Cerebellar nuclear complex (tissue), 1 donor: ENCODE measurements around the gene PGAP1.
"Not testable (repeated sequence)": the region's sequence is repeated elsewhere in the genome, so short reads cannot be mapped to it uniquely, and the experiment has no call there.

ENCODE experiments used
- DNase-seq, 2 experiments: peaks; one replicate each; lab custom pipeline; 2025; lab: John Stamatoyannopoulos, UW

Gene PGAP1

DNA sequence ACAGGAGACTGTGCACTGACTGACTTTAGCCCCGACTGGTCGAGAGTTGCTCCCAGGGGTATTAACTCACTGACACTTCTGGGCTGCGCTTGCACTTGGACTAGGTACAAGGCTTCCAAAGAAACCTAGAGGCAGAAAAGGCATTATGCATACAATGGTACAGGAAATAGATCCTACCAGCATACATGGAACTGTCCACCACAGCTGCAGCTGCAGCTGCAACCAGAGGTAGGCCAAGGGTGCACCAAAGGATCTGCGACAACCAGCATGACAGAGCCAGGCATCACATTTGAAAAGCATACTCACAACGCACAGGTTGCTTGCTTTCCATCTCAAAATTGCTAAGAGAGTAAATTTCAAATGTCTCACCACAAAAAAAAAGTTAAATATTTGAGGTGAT, 22.6 kb upstream of the PGAP1 start:
- DNase-seq, result no peak

GRCh38 chr2:196944570-196944969, 18.1 kb upstream of the PGAP1 start:
- no peak for DNase-seq

DNA sequence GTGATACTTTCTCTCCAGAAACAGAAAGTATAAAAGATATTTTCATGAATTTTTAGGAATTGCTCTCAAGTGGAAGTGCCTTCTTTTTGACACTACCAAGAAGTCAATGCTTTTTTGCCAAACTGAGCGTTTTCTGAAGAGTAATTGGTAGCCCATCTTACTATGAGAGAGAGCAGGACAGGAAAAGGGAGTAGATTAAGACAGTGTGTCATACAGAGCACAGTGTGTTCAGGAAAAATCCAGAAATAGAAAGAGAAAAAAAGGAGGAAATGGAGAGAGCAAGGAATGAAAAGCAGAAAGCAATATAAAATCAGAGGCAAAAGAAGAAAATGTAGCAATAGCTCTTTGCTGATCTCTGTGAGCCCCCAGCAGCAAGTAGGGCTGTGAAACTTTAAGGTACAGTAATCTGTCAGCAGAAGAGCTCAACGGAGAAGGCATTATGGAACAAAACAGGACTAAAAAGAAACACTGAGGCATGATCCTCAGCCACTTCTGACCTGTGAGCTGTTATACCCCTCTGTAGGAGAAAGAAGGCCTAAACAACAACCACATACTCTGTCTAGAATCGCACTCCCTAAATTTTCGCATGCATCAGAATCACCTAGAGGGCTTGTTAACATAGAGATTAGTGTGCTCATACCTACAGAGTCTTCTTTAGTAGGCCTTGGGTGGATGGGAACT, 15.0 kb upstream of the PGAP1 start:
- no peak for DNase-seq

DNA sequence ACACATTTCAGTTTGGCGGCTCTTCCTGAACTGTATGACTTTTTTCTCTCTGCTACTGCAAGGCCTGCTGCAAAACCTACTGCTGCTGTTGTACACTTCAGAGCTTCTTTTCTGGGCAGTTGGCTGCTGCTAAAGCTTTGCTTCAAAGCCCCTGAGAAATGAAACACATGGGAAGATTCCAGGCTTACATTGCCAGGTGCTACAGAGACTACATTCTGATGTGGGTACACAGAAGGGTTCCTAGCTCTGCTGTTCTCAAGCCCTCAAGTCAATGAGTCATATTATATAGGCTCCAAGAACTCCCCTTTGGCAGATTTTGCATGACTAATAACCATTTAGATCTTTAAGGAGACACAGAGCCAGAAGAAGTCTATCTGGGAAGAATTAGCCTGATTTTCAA, 12.9 kb upstream of the PGAP1 start:
- no peak for DNase-seq

DNA sequence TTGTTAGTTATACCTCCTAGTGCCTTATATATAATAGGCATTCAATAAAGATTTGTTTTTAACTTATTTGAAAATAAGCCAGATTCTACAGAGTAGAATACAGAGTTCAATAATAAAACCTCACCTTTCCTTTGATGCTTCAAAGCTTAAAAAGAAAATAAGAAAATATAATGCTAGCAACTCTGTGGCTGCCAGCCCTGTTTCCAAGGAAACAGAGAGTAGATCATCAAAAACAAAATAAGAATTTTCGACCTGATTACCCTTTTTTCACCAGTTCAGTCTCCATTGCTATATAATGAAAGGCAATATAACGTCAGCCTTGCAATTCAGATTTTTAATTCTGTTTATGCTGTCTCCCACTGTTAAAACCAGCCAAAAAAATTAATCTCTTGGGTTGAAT, 8.9 kb upstream of the PGAP1 start:
- DNase-seq, result no peak

DNA sequence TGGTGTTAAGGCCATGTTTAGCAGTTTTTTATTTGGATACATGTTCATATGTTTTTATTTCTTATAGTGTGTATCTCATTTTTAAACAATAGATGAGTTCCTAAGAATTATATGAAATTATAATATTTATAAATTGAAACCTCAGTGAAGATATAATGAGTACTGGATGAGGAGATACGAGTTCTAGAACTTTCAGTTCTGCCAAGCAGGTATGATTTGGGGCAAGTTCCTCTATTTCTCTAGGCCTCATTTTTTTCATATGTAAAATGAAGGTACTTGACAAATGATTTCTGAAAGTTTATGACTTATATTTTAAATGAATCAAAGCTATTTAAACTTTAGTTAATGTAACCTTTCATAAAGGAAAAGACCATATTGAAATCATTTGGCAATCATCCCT, 8.2 kb upstream of the PGAP1 start:
- no peak for DNase-seq

DNA sequence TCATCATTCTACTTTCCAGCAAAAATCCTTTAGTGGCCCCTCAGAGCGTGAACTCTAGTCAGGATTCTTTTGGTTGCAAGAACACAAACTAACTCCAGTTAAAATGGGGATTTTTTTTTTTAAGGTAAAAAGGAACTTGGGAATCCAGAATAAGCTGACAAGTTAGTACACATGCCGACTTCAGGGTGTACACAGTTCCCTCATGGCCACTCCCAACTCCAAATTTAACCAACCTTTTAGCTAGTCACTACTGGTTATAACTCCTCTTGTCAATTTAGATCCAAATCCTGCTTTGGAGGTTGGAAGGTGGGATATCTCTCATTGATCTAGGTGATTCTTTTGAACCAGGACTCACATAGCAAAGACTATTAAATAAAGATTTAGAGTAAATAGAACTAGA, 5.0 kb upstream of the PGAP1 start:
- no peak for DNase-seq

DNA sequence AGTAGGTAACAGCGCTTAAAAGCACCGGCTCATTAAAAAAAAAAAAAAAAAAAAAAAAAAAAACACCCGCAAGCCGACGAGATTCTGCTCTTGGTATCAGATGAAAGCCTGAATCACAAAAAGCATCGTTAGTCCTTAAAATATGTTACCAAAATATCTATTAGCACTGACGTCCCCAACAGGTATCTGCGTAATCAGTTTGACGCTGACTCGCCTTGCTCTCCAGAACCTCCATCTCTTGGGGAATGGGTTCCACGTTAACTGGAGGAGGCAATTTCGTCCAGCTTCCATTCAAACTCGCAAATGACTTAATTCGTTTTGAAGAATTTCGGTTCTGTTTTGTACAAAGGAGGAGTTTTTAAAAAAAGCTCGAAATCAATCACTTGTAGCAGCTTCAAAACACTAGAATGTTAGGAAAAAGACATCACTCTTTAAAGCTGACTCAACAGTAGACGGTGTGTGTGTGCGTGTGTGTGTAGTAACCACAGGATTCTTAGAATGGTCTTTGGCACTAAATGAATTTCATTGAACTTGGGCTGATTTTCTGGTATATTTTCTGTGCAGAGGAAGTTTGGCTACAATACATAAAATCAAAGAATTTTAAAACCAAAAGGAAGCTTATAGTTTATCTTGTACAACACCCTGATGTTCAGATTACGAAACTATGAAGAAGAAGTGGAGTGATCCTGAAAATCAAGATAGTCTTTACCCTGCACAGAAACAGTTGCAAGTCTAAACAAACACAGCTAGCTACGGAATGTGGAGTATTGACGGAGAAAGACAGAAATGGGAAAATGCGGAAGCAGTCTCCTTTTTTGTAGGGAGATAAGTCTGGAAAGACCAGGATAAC, 1.1 kb upstream of the PGAP1 start:
- no peak for DNase-seq

DNA sequence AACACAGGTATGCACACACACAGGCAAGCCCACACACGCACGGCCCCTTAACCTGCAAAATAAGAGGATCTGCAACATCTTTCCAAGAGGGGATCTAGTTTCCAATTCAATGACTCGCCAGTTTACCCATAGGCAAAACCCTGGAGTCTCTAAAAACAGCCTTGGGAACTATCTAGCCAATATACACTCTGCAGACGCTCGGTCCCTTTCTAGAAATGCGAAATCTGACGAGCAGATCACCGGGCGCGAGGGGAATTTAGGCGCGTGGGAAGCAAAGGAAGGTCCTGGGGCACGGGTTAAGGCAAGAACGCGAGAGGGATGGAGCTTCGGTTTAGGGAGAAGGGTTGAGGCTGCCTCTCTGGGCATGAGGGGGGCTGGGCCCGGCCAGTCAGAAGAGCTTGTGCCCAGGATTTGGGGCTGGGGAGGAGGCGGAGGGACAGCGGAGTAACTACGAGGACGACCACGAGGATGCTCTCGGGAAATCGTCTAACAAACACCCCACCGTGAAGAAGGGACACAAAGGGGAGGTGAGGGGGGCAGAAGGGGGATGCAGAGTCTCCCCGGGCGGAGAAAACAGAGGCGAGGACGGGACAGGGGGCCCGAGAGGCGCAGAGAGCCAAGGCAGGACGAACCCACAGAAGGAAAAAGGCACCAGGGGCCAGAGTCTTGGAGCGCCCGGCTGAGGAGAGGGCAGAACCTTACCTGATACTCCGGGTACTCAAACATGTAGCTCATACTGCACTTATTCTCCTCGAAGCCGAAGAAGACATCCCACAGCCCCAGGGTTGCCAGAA, 542 bp downstream of the PGAP1 start:
- peak in 1 of 2 experiments; percentile 49 for DNase-seq

DNA sequence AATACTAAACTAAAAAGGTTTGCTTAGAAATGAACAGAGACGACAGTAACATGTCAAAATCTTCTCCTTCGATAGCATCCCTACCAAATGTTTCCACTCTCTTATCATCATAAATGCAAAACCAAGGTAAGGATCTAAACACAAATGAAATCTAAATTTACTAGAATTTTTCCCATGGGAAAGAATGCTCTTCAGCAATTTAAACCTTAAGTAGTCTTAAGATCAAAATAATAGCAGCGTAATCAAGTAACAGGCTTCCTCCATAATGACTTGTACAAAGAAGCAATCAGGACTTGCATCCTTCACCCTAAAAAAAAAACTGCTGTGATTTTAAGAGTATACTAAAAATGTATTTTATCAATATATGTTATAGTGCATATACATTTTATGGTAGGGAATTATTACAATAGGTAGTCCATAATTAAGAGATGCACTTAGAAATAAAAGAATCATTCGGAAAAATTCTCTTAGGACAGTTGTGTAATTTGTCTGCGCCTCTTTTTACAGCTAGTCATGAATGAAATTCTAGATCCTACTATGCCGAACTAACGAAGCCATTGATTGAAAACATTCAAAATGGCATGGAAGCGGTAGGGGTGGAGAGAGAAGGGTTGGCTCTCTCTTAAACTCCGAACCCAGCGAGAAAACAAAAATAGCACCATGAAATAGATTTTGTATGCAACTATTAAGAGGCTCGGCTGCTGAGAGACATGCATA, 1.3 kb downstream of the PGAP1 start:
- peak in 1 of 2 experiments; percentile 49 for DNase-seq

DNA sequence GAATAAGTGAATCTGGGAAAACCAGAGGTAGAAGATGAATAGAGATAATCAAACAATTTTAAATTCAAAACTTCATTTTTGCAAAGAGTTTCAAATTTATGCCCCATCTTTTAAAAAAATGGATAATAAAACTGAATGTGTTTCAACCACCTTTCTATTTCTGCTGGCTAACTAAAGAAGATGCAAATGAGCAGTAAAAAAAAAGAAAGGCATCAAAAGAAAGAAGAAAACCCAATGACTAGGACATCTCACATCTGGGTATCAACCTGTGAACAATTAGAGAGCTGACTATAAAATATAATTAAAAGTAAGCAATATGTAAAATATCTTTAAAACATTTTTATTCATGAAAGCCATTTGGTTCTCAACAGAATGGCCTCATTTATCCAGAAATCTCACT, 2.5 kb downstream of the PGAP1 start:
- no peak for DNase-seq

DNA sequence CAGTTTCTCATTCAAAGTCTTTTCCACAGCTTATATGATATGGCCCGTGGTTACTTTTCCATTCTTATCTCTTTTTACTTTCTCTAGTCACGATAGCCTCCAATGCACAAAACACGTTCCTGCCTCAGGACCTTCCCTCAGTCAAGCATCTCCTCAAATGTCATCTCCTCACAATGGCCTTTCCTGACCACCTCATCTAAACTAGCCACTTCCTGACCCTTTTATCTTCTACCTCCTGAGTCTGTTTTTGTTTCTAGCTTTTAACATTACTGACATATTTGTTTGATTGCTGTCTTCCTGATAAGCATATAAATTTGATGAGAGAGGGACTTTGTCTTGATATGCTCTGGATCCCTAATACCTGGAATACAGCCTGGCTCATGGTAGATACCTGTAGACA, 7.6 kb downstream of the PGAP1 start:
- no peak for DNase-seq

DNA sequence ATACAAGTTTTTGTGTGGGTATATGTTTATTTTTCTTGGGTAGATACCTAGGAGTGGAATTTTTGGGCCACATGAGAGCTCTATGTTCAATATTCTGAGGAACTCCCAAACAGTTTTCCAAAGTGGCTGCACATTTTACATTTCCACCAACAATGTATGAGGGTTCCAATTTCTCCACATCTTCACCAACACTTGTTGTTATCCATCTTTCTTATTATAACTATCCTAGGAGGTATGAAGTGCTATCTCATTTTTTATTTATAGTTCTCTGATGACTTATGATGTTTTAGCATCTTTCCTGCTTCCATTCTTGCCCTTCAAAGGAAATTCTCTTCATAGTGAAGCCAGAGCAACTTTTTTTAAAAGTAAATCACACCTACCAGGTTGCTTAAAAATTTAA, 8.7 kb downstream of the PGAP1 start:
- DNase-seq, result no peak

GRCh38 chr2:196915507-196916189, 10.9 kb downstream of the PGAP1 start:
- DNase-seq, result no peak

DNA sequence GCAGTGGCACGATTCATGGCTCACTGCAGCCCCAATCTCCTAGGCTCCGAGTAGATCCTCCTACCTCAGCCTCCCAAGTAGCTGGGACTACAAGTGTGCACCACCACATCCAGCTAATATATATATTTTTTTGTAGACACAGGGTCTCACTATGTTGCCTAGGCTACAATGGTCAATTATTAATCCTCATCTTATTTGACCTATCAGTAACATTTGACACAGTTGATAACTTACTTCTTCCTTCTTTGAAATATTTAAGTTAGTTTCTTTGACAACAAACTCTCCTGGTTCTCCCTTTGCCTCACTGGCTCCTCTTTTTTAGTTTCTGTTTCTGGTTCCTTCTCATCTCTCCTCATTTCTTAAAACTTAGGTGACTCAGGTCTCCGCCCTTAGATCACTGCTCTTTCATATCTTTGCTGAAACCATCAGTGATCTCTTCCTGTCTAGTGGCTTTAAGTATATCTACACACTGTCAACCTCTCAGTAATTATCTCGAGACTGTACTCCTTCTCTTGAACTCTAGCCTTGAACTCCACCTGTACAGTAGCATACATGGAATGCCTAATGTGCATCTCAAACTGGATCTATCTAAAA, 11.5 kb downstream of the PGAP1 start:
- no peak for DNase-seq

GRCh38 chr2:196913691-196914090, 12.8 kb downstream of the PGAP1 start:
- no peak for DNase-seq

DNA sequence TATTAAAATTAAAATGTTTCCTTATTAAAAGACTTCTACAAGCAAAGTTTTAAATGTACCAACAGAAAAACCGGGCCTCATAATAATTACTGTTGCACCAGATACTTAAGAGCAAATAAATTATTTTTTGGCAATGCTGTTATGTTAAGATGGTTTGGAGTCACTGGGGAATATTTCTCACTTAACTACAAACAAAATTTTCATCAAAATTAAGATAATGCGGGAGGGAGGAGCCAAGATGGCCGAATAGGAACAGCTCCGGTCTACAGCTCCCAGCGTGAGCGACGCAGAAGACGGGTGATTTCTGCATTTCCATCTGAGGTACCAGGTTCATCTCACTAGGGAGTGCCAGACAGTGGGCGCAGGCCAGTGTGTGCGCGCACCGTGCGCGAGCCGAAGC, 21.1 kb downstream of the PGAP1 start:
- DNase-seq, result not testable (repeated sequence)

GRCh38 chr2:196902828-196903227, 23.7 kb downstream of the PGAP1 start:
- DNase-seq, result no peak

- DNase-seq, result no peak
These were observed 25.7 kb downstream of the PGAP1 start for GRCh38 chr2:196900843-196901242.

DNA sequence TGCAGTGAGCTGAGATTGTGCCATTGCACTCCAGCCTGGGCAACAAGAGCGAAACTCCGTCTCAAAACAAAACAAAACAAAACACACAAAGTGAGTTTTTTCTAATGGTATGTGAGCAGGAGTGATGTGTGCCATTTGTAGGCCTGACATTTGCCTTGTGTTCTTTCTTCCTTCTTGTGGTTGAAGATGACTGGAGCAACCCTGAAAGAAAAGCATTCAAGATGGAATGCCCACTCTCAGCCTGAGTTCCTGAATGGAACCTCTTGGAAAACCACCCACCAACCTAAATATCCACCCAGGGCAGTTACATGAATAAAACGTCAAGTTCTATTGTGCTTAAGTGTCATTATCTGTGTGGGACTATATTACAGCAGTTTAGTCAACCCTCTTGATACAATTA, 26.5 kb downstream of the PGAP1 start:
- DNase-seq, result no peak

DNA sequence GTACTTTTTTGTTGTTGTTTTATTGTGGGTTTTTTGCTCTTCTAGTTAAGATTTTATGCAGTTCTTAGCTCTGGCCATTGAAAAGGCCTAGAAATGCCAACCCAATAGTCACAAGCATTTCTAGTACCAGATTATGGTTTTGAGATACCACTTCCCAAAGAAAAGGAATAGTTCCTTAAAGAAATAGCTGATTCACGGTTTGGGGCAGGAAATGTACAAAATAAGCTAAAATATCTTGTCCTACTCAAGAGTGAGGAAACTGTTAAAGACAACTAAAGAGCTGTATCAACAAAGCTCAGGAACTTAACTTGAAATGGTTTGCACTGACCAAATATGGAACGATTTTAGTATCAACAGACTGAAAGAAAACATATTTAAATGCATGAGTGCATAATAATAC, 35.4 kb downstream of the PGAP1 start:
- no peak for DNase-seq
